ENCODE results near the gene ACSL3.

GRCh38 chr2:222893716-222894115 lies 32.9 kb downstream of the ACSL3 start:
- TF ChIP-seq POLR2AphosphoS5 (IDR thresholded peaks at IDR 0.05) (no peak), CTCF (IDR thresholded peaks at IDR 0.05) (no peak), POLR2A (IDR thresholded peaks at IDR 0.05) (no peak)

Data from prostate gland (tissue), 2 donors.